GM12878 (cell line): ENCODE measurements around the gene DNMT3A. TPM values are rescaled to one million over a fixed set of nuclear protein-coding genes. Genes with fewer than 3 reads are reported as not detected.

Source experiments
- ASH2L ChIP-seq: fragments of 300-600, 200-600 bp; sonication (generic); IDR thresholded peaks from 2 replicates; pipeline ENCODE4 v1.6.1; 2017; ENCODE audit warnings: low read depth, mild to moderate bottlenecking, borderline replicate concordance
- BACH1 ChIP-seq: fragments of 450-650 bp; IDR thresholded peaks from 2 replicates; pipeline ENCODE4 v1.6.1; 2017; ENCODE audit warnings: mild to moderate bottlenecking, borderline replicate concordance
- BCLAF1 ChIP-seq: fragments of 450-650 bp; IDR thresholded peaks from 2 replicates; pipeline ENCODE4 v1.6.1; 2017; ENCODE audit warnings: antibody characterized with exemption, mild to moderate bottlenecking, moderate library complexity
- CREM ChIP-seq: IDR thresholded peaks from 2 replicates; pipeline ENCODE4 v1.6.1; 2014; ENCODE audit warnings: antibody characterized with exemption, low read depth
- DPF2 ChIP-seq: fragments of 450-650 bp; IDR thresholded peaks from 2 replicates; pipeline ENCODE4 v1.6.1; 2017; ENCODE audit warnings: mild to moderate bottlenecking
- ETV6 ChIP-seq, 2 experiments: fragments of 450-650 bp in 1 of 2; IDR thresholded peaks in 1 of 2; conservative IDR thresholded peaks in 1 of 2; 2 replicates each; pipeline ENCODE4 v1.6.1; 2014; ENCODE audit warnings: antibody characterized with exemption in 1 of 2, borderline replicate concordance in 1 of 2, low read depth in 1 of 2, mild to moderate bottlenecking in 1 of 2, moderate library complexity in 1 of 2
- FOS ChIP-seq: IDR thresholded peaks from 3 replicates; pipeline ENCODE4 v1.6.1; 2011; ENCODE audit warnings: borderline replicate concordance; ENCODE audit not compliant: insufficient read length; ENCODE audit errors: extremely low read depth
- GABPA ChIP-seq: IDR thresholded peaks from 2 replicates; pipeline ENCODE4 v1.6.1; 2014; ENCODE audit warnings: antibody characterized with exemption, low read depth, mild to moderate bottlenecking, inconsistent platforms
- IRF4 ChIP-seq: IDR thresholded peaks from 2 replicates; pipeline ENCODE4 v1.6.1; 2011; ENCODE audit warnings: low read depth, low read length
- MTA3 ChIP-seq: IDR thresholded peaks from 2 replicates; pipeline ENCODE4 v1.6.1; 2012; ENCODE audit warnings: low read length, inconsistent platforms, borderline replicate concordance
- MXI1 ChIP-seq: fragments of 150-350 bp; IDR thresholded peaks from 2 replicates; pipeline ENCODE4 v1.6.1; 2011; ENCODE audit warnings: low read depth, mild to moderate bottlenecking, inconsistent platforms, low read length, improper control_type of control experiment
- NR2F1 ChIP-seq: fragments of 450-650 bp; conservative IDR thresholded peaks from 2 replicates; pipeline ENCODE4 v1.6.1; 2017; ENCODE audit warnings: mild to moderate bottlenecking
- POLR2AphosphoS5 ChIP-seq: IDR thresholded peaks from 2 replicates; pipeline ENCODE4 v1.6.1; 2011; ENCODE audit warnings: mild to moderate bottlenecking, low read length, inconsistent platforms
- RCOR1 ChIP-seq: conservative IDR thresholded peaks from 2 replicates; pipeline ENCODE4 v1.6.1; 2012; ENCODE audit warnings: low read depth, low read length, improper control_type of control experiment
- SMAD1 ChIP-seq: fragments of 450-650 bp; IDR thresholded peaks from 2 replicates; pipeline ENCODE4 v1.6.1; 2018; ENCODE audit warnings: mild to moderate bottlenecking, low read depth; ENCODE audit not compliant: partially characterized antibody
- STAT1 ChIP-seq: fragments of 450-650 bp; conservative IDR thresholded peaks from 2 replicates; pipeline ENCODE4 v1.6.1; 2014; ENCODE audit warnings: antibody characterized with exemption, mild to moderate bottlenecking
- TCF3 ChIP-seq: IDR thresholded peaks from 2 replicates; pipeline ENCODE4 v1.6.1; 2012; ENCODE audit warnings: low read depth, mild to moderate bottlenecking, low read length, borderline replicate concordance; ENCODE audit not compliant: insufficient read depth
- YY1 ChIP-seq: IDR thresholded peaks from 2 replicates; pipeline ENCODE4 v1.6.1; 2011; ENCODE audit warnings: low read depth, mild to moderate bottlenecking, low read length
- ZBED1 ChIP-seq: IDR thresholded peaks from 2 replicates; pipeline ENCODE4 v1.6.1; 2016; ENCODE audit warnings: borderline replicate concordance
- ZNF622 ChIP-seq: fragments of 450-650 bp; IDR thresholded peaks from 2 replicates; pipeline ENCODE4 v1.6.1; 2017; ENCODE audit warnings: mild to moderate bottlenecking, inconsistent platforms
- polyA plus RNA-seq, 11 experiments: library from polyadenylated mRNA; depleted of rRNA in 4 of 11; unstranded in 6 of 11; stranded (reverse) in 5 of 11; fragments of >200 nt; fragmentation: Nextera tagmentation in 4 of 11; fragmentation: Illumina TruSeq in 1 of 11; extraction: Ambion mirVana in 4 of 11; extraction: Trizol in 1 of 11; gene quantifications; 1 replicate in 1 of 11; 2 replicates in 10 of 11; pipeline versions ENCODE4 v1.2.1 to v1.2.3, GENCODE V29; 2011 to 2016; ENCODE audit warnings: inconsistent platforms in 2 of 11, missing spikeins in 2 of 11, low read depth in 1 of 11
- total RNA-seq, 4 experiments: library from RNA; depleted of rRNA in 3 of 4; stranded (reverse); fragments of >200 nt in 3 of 4; fragmentation: Illumina TruSeq in 1 of 4; extraction: Trizol in 1 of 4; gene quantifications; 2 replicates each; pipeline versions ENCODE4 v1.2.1 to v1.2.3, GENCODE V29; 2013 to 2021
- TF ChIP-seq, protein P1 (sequence below): fragments of 450-650 bp; IDR thresholded peaks from 2 replicates; pipeline ENCODE4 v1.6.1; 2016; ENCODE audit warnings: mild to moderate bottlenecking, moderate library complexity, borderline replicate concordance
- TF ChIP-seq, protein P2 (sequence below): IDR thresholded peaks from 2 replicates; pipeline ENCODE4 v1.6.1; 2011; ENCODE audit warnings: borderline replicate concordance, low read depth, mild to moderate bottlenecking, moderate library complexity, mixed read lengths, low read length; ENCODE audit not compliant: insufficient read depth; ENCODE audit errors: extremely low read length

The DNMT3A gene
- total and polyA plus RNA-seq, 10 of the 15 experiments (the other 5 are each of a cell fraction or from before 2014, with no cell fraction given) = 7.4 to 51.6 (median 17.4) TPM

DNA sequence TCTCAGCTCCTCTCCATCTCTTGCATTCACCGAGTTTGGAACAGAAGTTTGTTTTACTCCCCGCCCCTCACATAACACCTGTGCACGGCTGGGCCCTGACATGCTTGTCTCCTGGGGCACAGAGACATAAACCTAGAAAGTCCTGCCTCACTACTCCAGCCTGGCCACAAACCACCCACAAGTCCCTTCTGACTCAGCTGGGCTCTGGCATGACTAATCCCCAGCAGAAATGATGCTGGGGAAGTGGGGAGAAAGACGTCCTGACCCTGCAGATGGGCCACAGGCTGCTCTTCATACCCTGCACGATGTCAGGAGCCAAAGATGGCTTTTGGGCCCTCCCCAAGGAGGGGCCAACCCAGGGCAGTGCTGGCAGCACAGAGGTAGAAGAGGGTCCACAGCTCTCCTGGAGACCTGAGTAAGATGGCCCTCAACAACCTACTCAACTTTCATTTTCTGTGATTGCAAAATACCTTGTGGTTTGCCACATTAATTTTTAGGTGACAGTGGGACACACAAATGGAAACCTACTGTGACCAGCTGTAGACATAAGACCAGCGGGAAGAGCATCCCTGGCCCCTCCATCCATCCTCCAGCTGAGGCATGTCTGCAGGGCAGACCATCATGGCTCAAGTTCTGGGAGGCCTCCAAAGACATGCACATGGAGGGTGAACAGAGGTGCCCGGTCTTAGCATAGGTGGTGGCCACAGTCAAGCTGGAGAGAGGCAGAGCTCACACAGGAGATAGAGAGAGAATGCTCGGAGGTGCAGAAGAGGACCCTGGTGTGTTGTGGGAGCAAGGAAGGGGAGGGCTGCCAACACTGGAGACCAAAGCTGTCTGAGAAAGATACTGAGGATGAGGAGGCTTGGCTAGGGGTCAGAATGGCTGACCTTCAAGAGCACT is 40.0 kb downstream of the DNMT3A start (continued):
- TF ChIP-seq, protein P1, sequence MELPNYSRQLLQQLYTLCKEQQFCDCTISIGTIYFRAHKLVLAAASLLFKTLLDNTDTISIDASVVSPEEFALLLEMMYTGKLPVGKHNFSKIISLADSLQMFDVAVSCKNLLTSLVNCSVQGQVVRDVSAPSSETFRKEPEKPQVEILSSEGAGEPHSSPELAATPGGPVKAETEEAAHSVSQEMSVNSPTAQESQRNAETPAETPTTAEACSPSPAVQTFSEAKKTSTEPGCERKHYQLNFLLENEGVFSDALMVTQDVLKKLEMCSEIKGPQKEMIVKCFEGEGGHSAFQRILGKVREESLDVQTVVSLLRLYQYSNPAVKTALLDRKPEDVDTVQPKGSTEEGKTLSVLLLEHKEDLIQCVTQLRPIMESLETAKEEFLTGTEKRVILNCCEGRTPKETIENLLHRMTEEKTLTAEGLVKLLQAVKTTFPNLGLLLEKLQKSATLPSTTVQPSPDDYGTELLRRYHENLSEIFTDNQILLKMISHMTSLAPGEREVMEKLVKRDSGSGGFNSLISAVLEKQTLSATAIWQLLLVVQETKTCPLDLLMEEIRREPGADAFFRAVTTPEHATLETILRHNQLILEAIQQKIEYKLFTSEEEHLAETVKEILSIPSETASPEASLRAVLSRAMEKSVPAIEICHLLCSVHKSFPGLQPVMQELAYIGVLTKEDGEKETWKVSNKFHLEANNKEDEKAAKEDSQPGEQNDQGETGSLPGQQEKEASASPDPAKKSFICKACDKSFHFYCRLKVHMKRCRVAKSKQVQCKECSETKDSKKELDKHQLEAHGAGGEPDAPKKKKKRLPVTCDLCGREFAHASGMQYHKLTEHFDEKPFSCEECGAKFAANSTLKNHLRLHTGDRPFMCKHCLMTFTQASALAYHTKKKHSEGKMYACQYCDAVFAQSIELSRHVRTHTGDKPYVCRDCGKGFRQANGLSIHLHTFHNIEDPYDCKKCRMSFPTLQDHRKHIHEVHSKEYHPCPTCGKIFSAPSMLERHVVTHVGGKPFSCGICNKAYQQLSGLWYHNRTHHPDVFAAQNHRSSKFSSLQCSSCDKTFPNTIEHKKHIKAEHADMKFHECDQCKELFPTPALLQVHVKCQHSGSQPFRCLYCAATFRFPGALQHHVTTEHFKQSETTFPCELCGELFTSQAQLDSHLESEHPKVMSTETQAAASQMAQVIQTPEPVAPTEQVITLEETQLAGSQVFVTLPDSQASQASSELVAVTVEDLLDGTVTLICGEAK = no peak
- TF ChIP-seq, protein P2, sequence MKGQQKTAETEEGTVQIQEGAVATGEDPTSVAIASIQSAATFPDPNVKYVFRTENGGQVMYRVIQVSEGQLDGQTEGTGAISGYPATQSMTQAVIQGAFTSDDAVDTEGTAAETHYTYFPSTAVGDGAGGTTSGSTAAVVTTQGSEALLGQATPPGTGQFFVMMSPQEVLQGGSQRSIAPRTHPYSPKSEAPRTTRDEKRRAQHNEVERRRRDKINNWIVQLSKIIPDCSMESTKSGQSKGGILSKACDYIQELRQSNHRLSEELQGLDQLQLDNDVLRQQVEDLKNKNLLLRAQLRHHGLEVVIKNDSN = no peak
- TF ChIP-seq YY1 (peak; percentile 64), SMAD1 (no peak), BCLAF1 (no peak), ZNF622 (no peak), ASH2L (no peak), RCOR1 (peak; percentile 79; the same call in 1 of the 2 replicates), CREM (peak; percentile 95), MXI1 (peak; percentile 63; the same call in 1 of the 2 replicates), IRF4 (peak; percentile 98), NR2F1 (peak; percentile 91), FOS (no peak), ETV6 (conservative IDR thresholded peaks at IDR 0.05 in 1 of 2, IDR thresholded peaks at IDR 0.05 in 1 of 2; ENCODE audit: borderline replicate concordance in 1 of 2, low read depth in 1 of 2) (peak in 1 of 2 experiments; percentile 76; a peak in 2 of 4 replicates), GABPA (0 out of 2 replicates have a peak, but pooled peaks have one; percentile 53), STAT1 (0 out of 2 replicates have a peak, but pooled peaks have one; percentile 31), ZBED1 (peak; percentile 96; the same call in 1 of the 2 replicates), DPF2 (peak; percentile 99), TCF3 (peak; percentile 97), MTA3 (peak; percentile 89; the same call in 1 of the 2 replicates), POLR2AphosphoS5 (no peak; the same call in 1 of the 2 replicates), BACH1 (peak; percentile 95)
